GM19043 (cell line): Measurements from ENCODE around the gene TGFB2.

Experiments used
- ATAC-seq: cut with Tn5 transposase; IDR thresholded peaks from one replicate; pipeline ENCODE4 v1.9.1; 2021; ENCODE audit warnings: low read depth; ENCODE audit not compliant: unreplicated experiment

Gene TGFB2

GRCh38 chr1:218357211-218357892, 12.2 kb downstream of the TGFB2 start:
- ATAC-seq, result no peak

- ATAC-seq, result no peak
These were observed 12.7 kb downstream of the TGFB2 start for GRCh38 chr1:218357893-218358232.

GRCh38 chr1:218361298-218362065, 16.3 kb downstream of the TGFB2 start:
- no peak for ATAC-seq

- no peak for ATAC-seq
These were observed 17.4 kb downstream of the TGFB2 start for GRCh38 chr1:218362418-218363076.

- ATAC-seq, result no peak
These were observed 18.0 kb downstream of the TGFB2 start for GRCh38 chr1:218363141-218363540.

- ATAC-seq, result no peak
These were observed 19.0 kb downstream of the TGFB2 start for GRCh38 chr1:218364028-218364710.

GRCh38 chr1:218365226-218365999, 20.3 kb downstream of the TGFB2 start:
- ATAC-seq, result no peak

- ATAC-seq, result no peak
These were observed 21.4 kb downstream of the TGFB2 start for GRCh38 chr1:218366322-218367052.

GRCh38 chr1:218367118-218367517, 22.0 kb downstream of the TGFB2 start:
- ATAC-seq, result no peak

GRCh38 chr1:218368686-218369085, 23.6 kb downstream of the TGFB2 start:
- no peak for ATAC-seq

GRCh38 chr1:218369688-218370511, 24.8 kb downstream of the TGFB2 start:
- ATAC-seq, result no peak

GRCh38 chr1:218371927-218372672, 27.0 kb downstream of the TGFB2 start:
- ATAC-seq, result no peak

- no peak for ATAC-seq
These were observed 29.5 kb downstream of the TGFB2 start for GRCh38 chr1:218374401-218375353.

GRCh38 chr1:218376722-218377121, 31.6 kb downstream of the TGFB2 start:
- ATAC-seq, result peak; percentile 4

GRCh38 chr1:218377143-218377660, 32.1 kb downstream of the TGFB2 start:
- peak; percentile 78 for ATAC-seq

- ATAC-seq, result no peak
These were observed 35.2 kb downstream of the TGFB2 start for GRCh38 chr1:218380125-218380977.
